Panc1 (cell line): ENCODE data around the gene ARL15. TPM values are rescaled to one million over a fixed set of nuclear protein-coding genes. Genes with fewer than 3 reads are reported as not detected.

Experiments
- ATAC-seq: fragments of 200-7000 bp; cut with Tn5 transposase; 2 replicates; pipeline ENCODE4 v1.9.1; 2020; ENCODE audit warnings: mild to moderate bottlenecking, moderate library complexity
- BruUV-seq: library from RNA; stranded (reverse); fragments of 400-500 nt; replicated peaks from 2 replicates; lab custom pipeline; 2021; lab: Mats Ljungman, UMichigan
- CTCF ChIA-PET: fragments of 300-600 bp; sonication (Branson Sonifier 250); formaldehyde crosslinking; loops from one replicate; lab custom pipeline; 2022; ENCODE audit warnings: antibody characterized with exemption; lab: Charles Lee
- POLR2A ChIA-PET: fragments of 300-600 bp; sonication (Branson Sonifier 250); formaldehyde crosslinking; loops from one replicate; lab custom pipeline; 2022; ENCODE audit warnings: antibody characterized with exemption; lab: Charles Lee
- DNase-seq: peaks from one replicate; pipeline ENCODE4 v3.0.0-alpha.2; 2010; ENCODE audit warnings: low read depth, low spot score
- H3K27ac ChIP-seq: 2 replicates; pipeline ENCODE4 v1.5.1; 2011; ENCODE audit warnings: mild to moderate bottlenecking, low read length, inconsistent platforms
- H3K27me3 ChIP-seq: fragments of 200-500 bp; sonication (Bioruptor generic); 2 replicates; pipeline ENCODE4 v1.6.0; 2014; ENCODE audit warnings: low read length, inconsistent platforms; ENCODE audit not compliant: control insufficient read depth, insufficient read depth
- H3K36me3 ChIP-seq: fragments of 200-500 bp; sonication (Bioruptor generic); 2 replicates; pipeline ENCODE4 v1.5.1; 2014; ENCODE audit warnings: inconsistent platforms, mild to moderate bottlenecking, low read length, moderate library complexity; ENCODE audit not compliant: control insufficient read depth, insufficient read depth
- H3K4me1 ChIP-seq: 2 replicates; pipeline ENCODE4 v1.5.1; 2011; ENCODE audit warnings: inconsistent platforms, mild to moderate bottlenecking, low read length, moderate library complexity; ENCODE audit not compliant: control insufficient read depth, insufficient read depth
- H3K4me3 ChIP-seq, 2 experiments: 2 replicates each; pipeline ENCODE4 v1.5.1; 2011 to 2012; ENCODE audit warnings: low read depth in 2 of 2, low read length in 2 of 2, mild to moderate bottlenecking in 2 of 2, inconsistent platforms in 1 of 2, moderate library complexity in 1 of 2
- H3K9me3 ChIP-seq: fragments of 200-500 bp; sonication (Bioruptor generic); 2 replicates; pipeline ENCODE4 v1.5.1; 2014; ENCODE audit warnings: low read depth, mild to moderate bottlenecking, inconsistent platforms, low read length, moderate library complexity; ENCODE audit not compliant: control insufficient read depth, insufficient read depth
- CTCF ChIP-seq: fragments of 450-650 bp; IDR thresholded peaks from 2 replicates; pipeline ENCODE4 v1.5.1; 2017; ENCODE audit warnings: mild to moderate bottlenecking
- POLR2AphosphoS5 ChIP-seq: IDR thresholded peaks from 2 replicates; pipeline ENCODE4 v1.6.1; 2012; ENCODE audit warnings: mild to moderate bottlenecking, low read depth, low read length, moderate library complexity
- REST ChIP-seq, 2 experiments: IDR thresholded peaks; 2 replicates each; pipeline ENCODE4 v1.6.1; 2011 to 2012; ENCODE audit warnings: low read depth in 2 of 2, control low read depth in 1 of 2, low read length in 1 of 2, mild to moderate bottlenecking in 1 of 2, moderate library complexity in 1 of 2; ENCODE audit not compliant: insufficient read depth in 1 of 2
- SIN3A ChIP-seq: IDR thresholded peaks from 2 replicates; pipeline ENCODE4 v1.6.1; 2012; ENCODE audit warnings: low read depth, mild to moderate bottlenecking, low read length, moderate library complexity, borderline replicate concordance; ENCODE audit not compliant: insufficient read depth
- TCF7L2 ChIP-seq: IDR thresholded peaks from 2 replicates; pipeline ENCODE4 v1.6.1; 2011; ENCODE audit warnings: mild to moderate bottlenecking, low read depth, low read length, inconsistent platforms
- in situ Hi-C: cut with HindIII; loops from 2 replicates; pipeline ENCODE4 v1.10.0; 2016; ENCODE audit warnings: low sequenced_read_pairs, low pct_unique_long_range_greater_than_20kb
- intact Hi-C: fragments of 100-400 bp; cut with micrococcal nuclease; formaldehyde crosslinking; loops from one replicate; pipeline ENCODE4 v1.10.0; 2022; ENCODE audit not compliant: unreplicated experiment
- total RNA-seq: library from RNA; stranded (reverse); gene quantifications from one replicate; pipeline ENCODE4 v1.2.1, GENCODE V29; 2021; ENCODE audit not compliant: unreplicated experiment

The ARL15 gene
- total RNA-seq, 1 experiment from 2014 or later = 16.5 TPM

- H3K4me3 ChIP-seq = no peak overlapping the region
- no peaks in the 10 kb centered on the region for H3K4me1 ChIP-seq
- intact Hi-C loops = no loop called here
- in situ Hi-C loops = no loop called here
- DNase-seq (no peak), ATAC-seq (no peak)
- H3K27ac ChIP-seq = no peak overlapping the region
- TF ChIP-seq SIN3A (no peak), POLR2AphosphoS5 (no peak), REST (IDR thresholded peaks at IDR 0.05; ENCODE audit: insufficient read depth in 1 of 2, low read depth in 2 of 2, low read length in 1 of 2) (no peak)
- no peaks in the 10 kb centered on the region for H3K27me3 ChIP-seq
- H3K9me3 ChIP-seq = no peaks in the 10 kb centered on the region
- no TSS peak for BruUV-seq
- CTCF ChIA-PET = no interaction called here
- H3K36me3 ChIP-seq = no peaks in the 10 kb centered on the region
- POLR2A ChIA-PET = no interaction called here
These were observed 222.9 kb downstream of the ARL15 start for GRCh38 chr5:54087436-54087835.

GRCh38 chr5:54086191-54086590, 224.2 kb downstream of the ARL15 start:
- CTCF ChIA-PET = no interaction called here

More at GRCh38 chr5:54086191-54086590, 224.2 kb downstream of the ARL15 start:
- H3K9me3 ChIP-seq = no peaks in the 10 kb centered on the region
- TF ChIP-seq TCF7L2 (no peak), SIN3A (no peak), POLR2AphosphoS5 (no peak), CTCF (no peak), REST (IDR thresholded peaks at IDR 0.05; ENCODE audit: insufficient read depth in 1 of 2, low read depth in 2 of 2, low read length in 1 of 2) (no peak)
- ATAC-seq (no peak), DNase-seq (no peak)
- in situ Hi-C loops = no loop called here
- H3K4me3 ChIP-seq = no peak overlapping the region
- no TSS peak for BruUV-seq
- no peaks in the 10 kb centered on the region for H3K4me1 ChIP-seq
- no peaks in the 10 kb centered on the region for H3K36me3 ChIP-seq
- H3K27ac ChIP-seq = no peak overlapping the region
- POLR2A ChIA-PET = no interaction called here
- intact Hi-C loops = no loop called here
- H3K27me3 ChIP-seq = no peaks in the 10 kb centered on the region
